Effector memory CD4-positive, alpha-beta T cell (primary cell): ENCODE results near the gene RYR3.
A peak's percentile ranks its signal among the peaks of the same experiment; 100 is the strongest.

ENCODE experiments used
- DNase-seq, 3 donors: peaks; one replicate each; pipeline ENCODE4 v3.0.0-alpha.2; 2020
- H3K27ac ChIP-seq: 2 replicates; pipeline ENCODE4 v1.7.0; 2013; ENCODE audit warnings: mild to moderate bottlenecking, low read length, moderate library complexity; ENCODE audit not compliant: insufficient read depth, poor library complexity, severe bottlenecking
- H3K27me3 ChIP-seq: replicated peaks from 2 replicates; pipeline ENCODE4 v1.7.0; 2013; ENCODE audit warnings: mild to moderate bottlenecking, low read length; ENCODE audit not compliant: insufficient read depth, control insufficient read depth, poor library complexity, severe bottlenecking
- H3K36me3 ChIP-seq: 2 replicates; pipeline ENCODE4 v1.7.0; 2013; ENCODE audit warnings: mild to moderate bottlenecking, low read length, moderate library complexity; ENCODE audit not compliant: control insufficient read depth, insufficient read depth
- H3K4me1 ChIP-seq: 2 replicates; pipeline ENCODE4 v1.7.0; 2013; ENCODE audit warnings: low read length, mild to moderate bottlenecking; ENCODE audit not compliant: control insufficient read depth, insufficient read depth, poor library complexity, severe bottlenecking
- H3K4me3 ChIP-seq: 2 replicates; pipeline ENCODE4 v1.7.0; 2013; ENCODE audit warnings: low read length, low read depth, mild to moderate bottlenecking; ENCODE audit not compliant: insufficient read depth, poor library complexity, severe bottlenecking
- H3K9me3 ChIP-seq: 2 replicates; pipeline ENCODE4 v1.7.0; 2013; ENCODE audit warnings: mild to moderate bottlenecking, low read length, moderate library complexity; ENCODE audit not compliant: control insufficient read depth

The RYR3 gene

DNA sequence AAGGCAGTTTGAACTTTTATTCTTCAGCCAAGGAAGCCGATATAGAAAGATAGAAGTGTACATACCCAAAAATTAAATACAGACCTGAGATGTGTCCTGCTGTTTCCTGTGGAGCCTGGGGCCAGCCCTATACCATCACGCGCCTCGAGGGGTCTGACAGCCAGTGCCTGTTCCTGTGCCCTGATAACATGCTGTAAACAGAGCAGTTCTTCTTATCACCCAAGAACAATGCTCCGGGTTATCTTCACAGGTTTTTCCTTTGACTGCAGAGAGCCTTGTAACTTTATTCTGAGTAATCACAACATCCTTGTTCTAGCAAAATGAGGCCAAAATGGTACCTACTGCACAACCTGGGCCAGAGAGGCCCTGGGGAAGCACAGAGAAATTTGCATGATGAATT lies 367.8 kb downstream of the RYR3 start:
- no peaks in the 10 kb centered on the region for H3K4me1 ChIP-seq
- no peaks in the 10 kb centered on the region for H3K36me3 ChIP-seq
- H3K4me3 ChIP-seq, result no peak overlapping the region
- no peak overlapping the region for H3K27ac ChIP-seq
- H3K9me3 ChIP-seq, result no peaks in the 10 kb centered on the region
- H3K27me3 ChIP-seq, result no peaks in the 10 kb centered on the region
- DNase-seq, result no peak

DNA sequence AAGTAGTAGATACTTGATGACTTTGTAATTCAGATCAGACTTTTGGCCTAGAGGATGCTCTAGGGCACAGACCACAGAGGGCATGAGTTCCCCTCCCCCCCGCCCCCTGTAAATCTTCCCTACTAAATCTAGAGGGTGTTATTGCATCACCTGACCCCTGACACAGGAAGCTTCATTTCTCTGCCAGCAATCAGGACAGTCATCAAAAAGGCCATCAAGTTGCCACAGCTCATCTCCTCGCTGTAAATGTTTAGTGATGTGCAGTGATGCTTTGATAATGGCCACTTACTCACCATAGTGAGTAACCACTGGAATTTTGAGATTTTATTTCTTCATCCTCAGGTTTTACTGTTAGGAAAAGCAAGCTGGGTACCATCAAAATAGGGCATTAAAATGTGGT lies 368.3 kb downstream of the RYR3 start:
- no peak overlapping the region for H3K4me3 ChIP-seq
- no peaks in the 10 kb centered on the region for H3K36me3 ChIP-seq
- H3K4me1 ChIP-seq, result no peaks in the 10 kb centered on the region
- no peaks in the 10 kb centered on the region for H3K27me3 ChIP-seq
- no peak overlapping the region for H3K27ac ChIP-seq
- no peak for DNase-seq
- no peaks in the 10 kb centered on the region for H3K9me3 ChIP-seq

DNA sequence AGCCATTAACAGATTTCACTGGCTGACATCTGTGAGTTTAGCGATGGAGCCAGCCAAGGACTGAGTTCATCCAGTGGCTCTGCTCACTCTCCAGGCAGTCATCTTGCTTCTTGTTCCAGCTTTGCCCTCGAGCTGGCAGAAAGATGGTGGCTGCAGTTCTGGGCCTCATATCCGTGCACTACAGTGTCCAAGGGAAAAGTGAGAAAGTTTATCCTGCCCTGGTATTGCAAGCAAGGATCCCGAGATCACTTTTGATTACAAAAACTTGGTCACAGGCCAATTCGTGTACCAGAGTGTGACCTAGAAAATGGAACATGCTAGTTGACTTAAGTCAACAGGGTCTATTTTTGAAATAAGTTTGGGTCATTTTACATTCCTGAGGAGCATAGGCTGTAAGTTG lies 369.6 kb downstream of the RYR3 start:
- no peaks in the 10 kb centered on the region for H3K36me3 ChIP-seq
- no peak for DNase-seq
- no peaks in the 10 kb centered on the region for H3K27me3 ChIP-seq
- H3K9me3 ChIP-seq, result no peaks in the 10 kb centered on the region
- no peaks in the 10 kb centered on the region for H3K4me1 ChIP-seq
- no peak overlapping the region for H3K27ac ChIP-seq
- no peak overlapping the region for H3K4me3 ChIP-seq

DNA sequence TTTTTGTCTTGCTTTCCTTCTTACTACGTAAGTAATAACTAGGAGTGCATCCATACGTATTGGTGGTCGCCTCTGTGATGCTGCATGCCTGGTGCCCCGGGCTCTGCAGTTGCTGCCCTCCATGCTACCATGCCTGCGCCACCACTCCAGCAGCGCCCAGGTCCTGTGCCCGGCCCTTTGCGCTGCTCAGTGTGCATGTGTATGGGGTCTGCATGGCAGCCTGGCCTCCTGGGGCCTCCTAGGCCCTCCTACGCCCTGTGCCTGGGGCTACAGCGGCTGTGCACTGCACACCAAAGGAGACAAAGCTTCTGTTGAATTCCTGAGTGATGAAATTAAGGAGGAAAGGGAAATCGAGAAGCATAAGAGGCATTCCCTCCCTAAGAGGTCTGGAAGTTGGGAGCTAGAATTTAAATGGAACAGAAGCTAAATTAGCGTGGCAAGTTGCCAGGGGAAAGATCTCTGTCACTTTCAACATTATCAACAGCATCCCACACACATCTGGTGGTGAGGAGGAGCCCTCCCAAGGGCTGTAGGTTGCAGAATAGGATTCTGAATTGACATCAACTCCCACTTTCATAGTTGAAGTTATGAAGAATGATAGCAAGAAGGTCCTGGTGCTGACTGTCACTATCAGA lies 382.5 kb downstream of the RYR3 start:
- Histone ChIP-seq H3K4me1 (no peaks in the 10 kb centered on the region), H3K4me3 (no peak overlapping the region), H3K9me3 (no peaks in the 10 kb centered on the region), H3K36me3 (no peaks in the 10 kb centered on the region), H3K27me3 (no peaks in the 10 kb centered on the region), H3K27ac (no peak overlapping the region)
- no peak for DNase-seq

DNA sequence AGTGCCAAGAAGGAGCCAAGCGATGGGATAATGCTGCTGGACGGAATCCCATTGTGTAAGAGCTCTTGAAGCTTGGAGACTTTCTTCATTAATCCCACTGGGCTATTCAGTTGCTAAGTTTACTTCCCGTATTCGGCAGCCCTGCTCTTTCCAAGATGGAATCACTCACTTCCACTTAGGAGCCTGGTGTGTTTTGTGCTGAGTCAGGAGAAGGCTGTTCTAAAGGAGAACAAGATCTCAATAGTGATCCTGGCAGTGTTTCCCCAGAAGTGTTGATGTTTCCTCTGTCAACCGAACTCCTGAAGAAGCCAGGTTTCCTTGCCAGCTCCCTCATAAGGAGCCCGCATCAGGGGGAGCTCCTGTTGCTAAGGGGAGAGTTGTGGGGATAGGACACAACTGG lies 387.4 kb downstream of the RYR3 start:
- DNase-seq, result no peak
- H3K27me3 ChIP-seq, result no peaks in the 10 kb centered on the region
- H3K36me3 ChIP-seq, result no peaks in the 10 kb centered on the region
- H3K4me3 ChIP-seq, result no peak overlapping the region
- H3K9me3 ChIP-seq, result no peaks in the 10 kb centered on the region
- H3K4me1 ChIP-seq, result no peaks in the 10 kb centered on the region
- H3K27ac ChIP-seq, result no peak overlapping the region

DNA sequence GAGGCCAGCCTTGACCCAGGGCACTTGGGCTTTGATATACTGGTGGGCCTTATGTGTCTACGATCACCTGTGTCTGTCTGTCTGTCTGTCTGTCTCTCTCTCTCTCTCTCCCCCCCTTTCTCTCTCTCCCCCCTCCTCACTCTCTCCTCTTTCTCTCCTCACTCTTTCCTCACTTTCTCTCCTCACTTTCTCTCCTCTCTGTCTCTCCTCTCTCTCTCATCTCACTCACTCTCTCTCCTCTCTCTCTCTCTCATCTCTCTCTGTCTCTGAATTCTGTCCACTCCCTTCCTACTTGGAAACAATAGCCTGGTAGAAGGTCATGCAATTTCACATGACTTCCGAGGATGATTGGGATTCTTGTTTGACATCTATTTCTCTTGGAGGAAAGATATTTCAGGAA lies 388.4 kb downstream of the RYR3 start:
- H3K27me3 ChIP-seq, result no peaks in the 10 kb centered on the region
- H3K36me3 ChIP-seq, result no peaks in the 10 kb centered on the region
- no peak overlapping the region for H3K27ac ChIP-seq
- H3K4me3 ChIP-seq, result no peak overlapping the region
- DNase-seq, result no peak
- H3K9me3 ChIP-seq, result no peaks in the 10 kb centered on the region
- no peaks in the 10 kb centered on the region for H3K4me1 ChIP-seq

DNA sequence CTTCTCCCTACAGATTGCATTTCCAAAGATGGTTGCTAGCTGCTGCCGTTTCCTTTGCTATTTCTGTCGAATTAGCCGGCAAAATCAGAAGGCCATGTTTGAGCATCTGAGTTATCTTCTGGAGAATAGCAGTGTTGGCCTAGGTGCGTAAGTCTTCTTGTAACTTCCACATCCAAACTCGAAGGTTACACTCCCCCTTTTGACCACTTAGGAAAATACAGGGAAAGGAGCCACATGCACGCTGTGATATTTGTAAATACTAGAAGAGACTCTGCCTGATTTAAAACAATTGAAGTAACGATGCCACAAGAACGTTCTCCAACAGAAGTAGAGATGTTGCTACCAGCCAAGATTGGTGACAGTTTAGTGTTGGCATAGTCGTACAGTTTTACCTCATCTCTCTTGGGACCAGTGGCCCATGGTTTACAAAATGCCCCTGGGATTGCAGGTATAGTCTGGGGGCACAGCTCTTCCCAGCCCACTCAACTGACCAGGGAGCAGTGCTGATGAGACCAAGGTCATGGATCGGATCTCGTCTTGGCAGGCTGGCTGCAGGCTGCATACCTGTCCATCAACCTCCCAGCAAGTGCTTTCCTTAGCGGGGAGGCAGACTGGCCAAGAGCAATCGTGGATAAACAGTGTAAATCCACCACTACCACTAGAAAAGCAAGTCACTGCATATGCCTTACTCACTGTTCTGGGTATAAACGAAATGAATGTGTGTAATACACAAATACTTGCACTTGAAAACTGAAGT lies 389.1 kb downstream of the RYR3 start:
- no peaks in the 10 kb centered on the region for H3K27me3 ChIP-seq
- H3K4me3 ChIP-seq, result no peak overlapping the region
- H3K9me3 ChIP-seq, result no peaks in the 10 kb centered on the region
- H3K27ac ChIP-seq, result no peak overlapping the region
- no peaks in the 10 kb centered on the region for H3K4me1 ChIP-seq
- no peaks in the 10 kb centered on the region for H3K36me3 ChIP-seq
- no peak for DNase-seq

DNA sequence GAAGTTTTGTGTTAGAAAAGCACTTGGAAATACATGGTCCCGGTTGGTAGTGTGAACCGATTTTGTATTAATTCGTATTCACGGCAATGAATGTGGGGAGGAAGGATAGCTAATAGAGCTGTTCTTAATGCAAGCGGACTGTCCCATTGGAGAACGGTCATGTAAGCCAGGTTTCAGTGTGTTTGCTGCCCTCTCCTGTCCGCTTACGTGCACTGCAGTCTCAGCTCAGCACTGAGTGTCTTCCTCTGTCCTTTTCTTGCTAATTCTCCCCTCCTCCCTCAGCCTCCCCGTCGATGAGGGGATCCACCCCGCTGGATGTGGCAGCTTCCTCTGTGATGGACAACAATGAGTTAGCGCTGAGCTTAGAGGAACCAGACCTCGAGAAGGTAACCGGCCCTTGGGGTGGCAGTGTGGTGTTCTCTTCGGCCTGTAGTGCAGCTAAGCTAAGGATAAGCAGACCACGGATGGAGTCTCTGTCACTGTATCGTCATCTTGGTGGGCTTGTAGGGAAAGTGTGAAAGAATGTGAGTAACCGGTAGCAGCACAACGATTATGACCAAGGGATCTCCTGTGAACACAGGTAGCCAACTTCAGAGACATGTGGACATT lies 390.0 kb downstream of the RYR3 start:
- H3K9me3 ChIP-seq, result no peaks in the 10 kb centered on the region
- H3K4me3 ChIP-seq, result no peak overlapping the region
- DNase-seq, result peak; percentile 2 to 29 (median 5)
- H3K4me1 ChIP-seq, result no peaks in the 10 kb centered on the region
- H3K27ac ChIP-seq, result no peak overlapping the region
- no peaks in the 10 kb centered on the region for H3K27me3 ChIP-seq
- H3K36me3 ChIP-seq, result no peaks in the 10 kb centered on the region

DNA sequence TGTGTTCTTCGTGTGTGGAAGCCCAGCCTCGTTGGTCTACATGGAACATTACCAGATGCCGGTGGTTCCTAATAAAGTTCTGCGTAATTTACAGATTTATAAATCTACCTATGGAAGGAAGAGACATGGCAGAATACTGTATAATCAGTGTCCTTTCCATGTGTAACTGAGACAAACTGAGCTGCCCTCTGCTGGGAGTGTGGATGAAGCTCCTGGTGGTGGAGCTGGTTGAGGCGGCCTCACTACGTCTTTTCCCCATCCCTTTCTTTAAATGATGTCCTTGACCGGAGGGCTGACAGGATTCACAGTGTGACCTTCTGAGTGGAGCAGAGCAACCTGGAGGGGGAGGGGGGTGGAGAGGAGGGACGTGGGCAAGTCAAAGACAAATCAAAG lies 390.5 kb downstream of the RYR3 start:
- H3K27me3 ChIP-seq, result no peaks in the 10 kb centered on the region
- no peaks in the 10 kb centered on the region for H3K9me3 ChIP-seq
- H3K27ac ChIP-seq, result no peak overlapping the region
- H3K36me3 ChIP-seq, result no peaks in the 10 kb centered on the region
- no peak overlapping the region for H3K4me3 ChIP-seq
- no peak for DNase-seq
- no peaks in the 10 kb centered on the region for H3K4me1 ChIP-seq

DNA sequence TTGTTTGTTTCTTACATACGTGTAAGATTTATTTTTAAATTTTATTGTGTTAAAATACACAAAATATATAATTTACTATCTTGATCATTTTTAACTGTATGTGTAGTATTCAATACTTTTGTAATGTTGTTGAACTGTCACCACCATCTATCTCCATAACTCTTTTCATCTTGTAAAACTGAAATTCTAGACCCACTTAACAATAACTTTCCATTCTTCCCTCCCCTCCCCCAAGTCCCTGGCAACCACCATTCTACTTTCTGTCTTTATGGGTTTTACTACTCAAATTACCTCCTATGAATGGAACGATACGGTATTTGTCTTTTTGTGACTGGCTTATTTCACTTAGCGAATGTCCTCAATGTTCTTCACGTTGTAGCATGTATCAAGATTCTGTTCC lies 395.4 kb downstream of the RYR3 start:
- H3K27ac ChIP-seq, result no peak overlapping the region
- no peak for DNase-seq
- H3K4me3 ChIP-seq, result no peak overlapping the region
- no peaks in the 10 kb centered on the region for H3K36me3 ChIP-seq
- no peaks in the 10 kb centered on the region for H3K9me3 ChIP-seq
- H3K27me3 ChIP-seq, result no peaks in the 10 kb centered on the region
- H3K4me1 ChIP-seq, result no peaks in the 10 kb centered on the region
